ENCODE results near the gene ASB13.

DNA sequence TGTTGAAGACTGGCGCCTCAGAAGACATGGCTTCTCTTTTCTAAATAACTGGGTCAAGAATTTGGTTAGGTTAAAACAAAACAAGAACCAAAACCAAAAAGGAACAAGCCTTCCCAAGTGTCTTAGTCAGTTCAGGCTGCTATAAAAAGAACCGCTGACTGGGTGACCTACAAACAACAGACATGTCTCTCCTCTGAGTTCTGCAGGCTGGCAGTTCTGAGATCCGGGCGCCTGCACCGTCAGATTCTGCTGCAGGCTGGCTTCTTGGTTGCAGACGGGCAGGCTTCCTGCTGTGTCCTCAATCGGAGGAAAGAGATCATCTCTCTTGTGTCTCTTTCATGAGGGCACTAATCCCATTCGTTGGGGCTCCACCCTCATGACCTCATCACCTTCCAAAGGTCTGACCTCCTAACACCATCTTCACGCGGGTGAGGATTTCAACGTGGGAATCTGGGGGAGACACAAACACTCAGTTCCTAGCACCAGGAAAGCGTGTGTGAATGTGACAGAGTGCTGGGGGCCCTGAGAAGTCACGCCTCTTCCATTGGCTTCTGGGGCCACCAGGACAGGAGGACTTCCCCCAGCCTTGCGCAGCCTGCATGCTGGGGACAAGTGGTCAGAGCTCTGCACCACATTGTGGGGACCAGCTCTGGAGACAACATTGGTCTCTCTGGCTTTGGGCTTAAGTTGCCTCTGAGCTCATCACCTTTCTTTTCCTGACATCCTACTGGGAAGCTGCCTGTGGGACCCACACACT is 63.1 kb downstream of the ASB13 start:
- no peak for TF ChIP-seq SP1 (IDR thresholded peaks at IDR 0.05)
- no peak for TF ChIP-seq FOXM1 (IDR thresholded peaks at IDR 0.05; ENCODE audit: borderline replicate concordance)
- no peak for TF ChIP-seq BHLHE40 (IDR thresholded peaks at IDR 0.05; ENCODE audit: borderline replicate concordance)
- no peak for TF ChIP-seq SUZ12 (IDR thresholded peaks at IDR 0.05)
- no peak for TF ChIP-seq ELF4 (IDR thresholded peaks at IDR 0.05)
- TF ChIP-seq FOXK2 (IDR thresholded peaks at IDR 0.05): no peak
